Keratinocyte (primary cell): ENCODE data around the gene EXT2. TPM values are rescaled to one million over a fixed set of nuclear protein-coding genes. Genes with fewer than 3 reads are reported as not detected.

Source experiments
- DNase-seq: peaks from one replicate; pipeline ENCODE4 v3.0.0-alpha.2; 2011; ENCODE audit warnings: low read depth, missing footprints, low spot score
- FAIRE-seq: peaks from 2 replicates; lab custom pipeline; 2011; peaks lifted over from hg19 to GRCh38; lab: Jason Lieb, UNC
- H2AFZ ChIP-seq: 2 replicates; pipeline ENCODE4 v1.6.0; 2012; ENCODE audit warnings: low read length, control low read depth, inconsistent platforms; ENCODE audit not compliant: control insufficient read depth
- H3K27ac ChIP-seq: 2 replicates; pipeline ENCODE4 v1.5.1; 2011; ENCODE audit warnings: low read length; ENCODE audit not compliant: control insufficient read depth, insufficient read depth
- H3K27me3 ChIP-seq: 3 replicates; pipeline ENCODE4 v1.6.0; 2011; ENCODE audit warnings: low read length; ENCODE audit not compliant: control insufficient read depth, insufficient read depth; ENCODE audit errors: extremely low read depth
- H3K36me3 ChIP-seq, 2 experiments: 2 replicates in 1 of 2; 3 replicates in 1 of 2; pipeline ENCODE4 v1.5.1; 2011; ENCODE audit warnings: low read length in 2 of 2, mild to moderate bottlenecking in 1 of 2; ENCODE audit not compliant: control insufficient read depth in 2 of 2, insufficient read depth in 2 of 2; ENCODE audit errors: extremely low read depth in 1 of 2
- H3K4me1 ChIP-seq: 3 replicates; pipeline ENCODE4 v1.5.1; 2011; ENCODE audit warnings: low read length; ENCODE audit not compliant: control insufficient read depth, insufficient read depth; ENCODE audit errors: extremely low read depth
- H3K4me2 ChIP-seq: 3 replicates; pipeline ENCODE4 v1.6.0; 2011; ENCODE audit warnings: low read depth, low read length; ENCODE audit not compliant: control insufficient read depth, insufficient read depth; ENCODE audit errors: extremely low read depth
- H3K4me3 ChIP-seq, 3 experiments: fragments of 200-600 bp in 1 of 3; sonication (generic) in 1 of 3; 2 replicates in 2 of 3; 3 replicates in 1 of 3; pipeline ENCODE4 v1.5.1; 2011 to 2016; ENCODE audit warnings: low read length in 3 of 3, mild to moderate bottlenecking in 3 of 3, control low read depth in 2 of 3, inconsistent platforms in 1 of 3, low read depth in 1 of 3, mixed read lengths in 1 of 3, mixed run types in 1 of 3, moderate library complexity in 1 of 3; ENCODE audit not compliant: control insufficient read depth in 2 of 3, insufficient read depth in 2 of 3; ENCODE audit errors: extremely low read depth in 1 of 3
- H3K79me2 ChIP-seq: 2 replicates; pipeline ENCODE4 v1.6.0; 2012; ENCODE audit warnings: low read length; ENCODE audit not compliant: control insufficient read depth, insufficient read depth
- H3K9ac ChIP-seq: 3 replicates; pipeline ENCODE4 v1.6.0; 2011; ENCODE audit warnings: low read length; ENCODE audit not compliant: control insufficient read depth, insufficient read depth; ENCODE audit errors: extremely low read depth
- H3K9me1 ChIP-seq: 3 replicates; pipeline ENCODE4 v1.6.0; 2011; ENCODE audit warnings: low read length; ENCODE audit not compliant: control insufficient read depth, insufficient read depth; ENCODE audit errors: extremely low read depth
- H3K9me3 ChIP-seq: 2 replicates; pipeline ENCODE4 v1.5.1; 2012; ENCODE audit warnings: low read depth, low read length; ENCODE audit not compliant: control insufficient read depth
- H4K20me1 ChIP-seq: 3 replicates; pipeline ENCODE4 v1.6.0; 2011; ENCODE audit warnings: low read length; ENCODE audit not compliant: control insufficient read depth, insufficient read depth; ENCODE audit errors: extremely low read depth
- EZH2 ChIP-seq: IDR thresholded peaks from one replicate; pipeline ENCODE4 v1.6.1; 2012; ENCODE audit warnings: inconsistent platforms, mild to moderate bottlenecking, low read length, moderate library complexity
- dilution Hi-C: fragments of 300-500 bp; cut with MboI; formaldehyde crosslinking; loops from one replicate; pipeline ENCODE4 v1.7.0; 2020; ENCODE audit warnings: low sequenced_read_pairs; ENCODE audit not compliant: extremely low pct_ligation_motif_present
- polyA plus RNA-seq, 5 experiments: library from polyadenylated mRNA; depleted of rRNA in 3 of 5; stranded (reverse) in 3 of 5; stranded (forward) in 1 of 5; unstranded in 1 of 5; fragments of >200 nt; gene quantifications; 1 replicate in 1 of 5; 2 replicates in 3 of 5; 3 replicates in 1 of 5; pipeline versions ENCODE4 v1.2.1 to v1.2.3, GENCODE V29; 2011 to 2012; ENCODE audit warnings: missing spikeins in 2 of 5, low read depth in 1 of 5, low replicate concordance in 1 of 5
- TF ChIP-seq, protein P1 (sequence below), 3 experiments: IDR thresholded peaks in 1 of 3; conservative IDR thresholded peaks in 1 of 3; optimal IDR thresholded peaks in 1 of 3; 2 replicates in 2 of 3; 3 replicates in 1 of 3; pipeline versions ENCODE3 to v1.5.1; 2011; ENCODE audit warnings: low read length in 3 of 3, mild to moderate bottlenecking in 3 of 3, moderate library complexity in 2 of 3, control low read depth in 1 of 3, inconsistent platforms in 1 of 3; ENCODE audit not compliant: insufficient read depth in 2 of 3; ENCODE audit errors: extremely low read depth in 1 of 3

Gene EXT2
- polyA plus RNA-seq, 1 donor (not counting 4 experiments of a cell fraction or from before 2014, with no cell fraction given) = 148 TPM

DNA sequence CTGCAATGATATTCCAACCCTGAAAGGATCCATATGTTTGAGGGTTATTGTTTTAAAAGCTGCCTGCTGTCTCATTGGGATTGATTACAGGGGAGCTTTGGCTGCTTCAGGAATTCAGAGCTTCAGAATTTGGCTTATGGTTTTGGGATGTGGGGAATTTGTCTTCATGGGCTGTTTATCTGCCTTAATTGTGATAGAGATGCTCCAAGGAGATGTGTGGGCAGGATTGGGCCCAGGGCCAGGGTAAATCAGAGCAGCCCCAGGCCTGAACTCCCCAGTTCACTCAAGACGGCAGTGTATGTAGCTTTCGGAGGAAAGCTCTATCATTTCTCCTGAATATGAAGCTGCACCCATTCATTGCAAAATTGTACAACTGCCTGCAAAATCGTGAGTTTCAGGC lies 126.0 kb downstream of the EXT2 start:
- H3K4me2 ChIP-seq = no peak overlapping the region
- dilution Hi-C loops = no loop called here
- DNase-seq (no peak), FAIRE-seq (no peak)
- no peak overlapping the region for H3K9ac ChIP-seq
- no peak overlapping the region for H3K4me3 ChIP-seq
- H3K27ac ChIP-seq = no peak overlapping the region
- H3K79me2 ChIP-seq = no peaks in the 10 kb centered on the region
- TF ChIP-seq, protein P1, sequence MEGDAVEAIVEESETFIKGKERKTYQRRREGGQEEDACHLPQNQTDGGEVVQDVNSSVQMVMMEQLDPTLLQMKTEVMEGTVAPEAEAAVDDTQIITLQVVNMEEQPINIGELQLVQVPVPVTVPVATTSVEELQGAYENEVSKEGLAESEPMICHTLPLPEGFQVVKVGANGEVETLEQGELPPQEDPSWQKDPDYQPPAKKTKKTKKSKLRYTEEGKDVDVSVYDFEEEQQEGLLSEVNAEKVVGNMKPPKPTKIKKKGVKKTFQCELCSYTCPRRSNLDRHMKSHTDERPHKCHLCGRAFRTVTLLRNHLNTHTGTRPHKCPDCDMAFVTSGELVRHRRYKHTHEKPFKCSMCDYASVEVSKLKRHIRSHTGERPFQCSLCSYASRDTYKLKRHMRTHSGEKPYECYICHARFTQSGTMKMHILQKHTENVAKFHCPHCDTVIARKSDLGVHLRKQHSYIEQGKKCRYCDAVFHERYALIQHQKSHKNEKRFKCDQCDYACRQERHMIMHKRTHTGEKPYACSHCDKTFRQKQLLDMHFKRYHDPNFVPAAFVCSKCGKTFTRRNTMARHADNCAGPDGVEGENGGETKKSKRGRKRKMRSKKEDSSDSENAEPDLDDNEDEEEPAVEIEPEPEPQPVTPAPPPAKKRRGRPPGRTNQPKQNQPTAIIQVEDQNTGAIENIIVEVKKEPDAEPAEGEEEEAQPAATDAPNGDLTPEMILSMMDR (optimal IDR thresholded peaks at IDR 0.05 in 1 of 3, IDR thresholded peaks at IDR 0.05 in 1 of 3, conservative IDR thresholded peaks at IDR 0.05 in 1 of 3; ENCODE audit: extremely low read depth in 1 of 3, insufficient read depth in 2 of 3, low read length in 3 of 3) = no peak
- no peak for TF ChIP-seq EZH2
- peaks cover 3% of the 10 kb centered on the region for H4K20me1 ChIP-seq
- H3K4me1 ChIP-seq = peaks cover 5% of the 10 kb centered on the region
- H2AFZ ChIP-seq = no peak overlapping the region
- H3K9me3 ChIP-seq = no peaks in the 10 kb centered on the region
- H3K36me3 ChIP-seq = peaks cover under 1 to 3% of the 10 kb centered on the region in 2 experiments
- H3K27me3 ChIP-seq = no peaks in the 10 kb centered on the region
- no peaks in the 10 kb centered on the region for H3K9me1 ChIP-seq

DNA sequence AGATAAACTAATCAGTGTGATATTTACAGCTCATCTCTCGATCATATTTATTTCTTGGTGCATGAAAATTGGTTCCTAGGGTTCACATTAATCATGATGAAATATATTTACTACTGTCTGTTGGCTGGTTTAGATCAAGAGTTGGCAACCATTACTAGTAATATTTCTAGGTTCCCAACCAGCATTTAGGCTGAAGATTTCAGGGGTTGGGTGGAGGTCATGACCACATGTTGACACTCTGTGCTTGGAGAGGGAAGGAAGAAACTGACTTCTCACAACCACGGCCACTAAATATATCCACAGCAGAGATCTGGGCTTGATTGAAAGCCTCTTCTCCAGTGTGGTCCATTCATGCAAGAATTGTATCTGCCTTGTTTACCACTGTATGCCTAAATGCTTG lies 126.5 kb downstream of the EXT2 start:
- Histone ChIP-seq H2AFZ (no peak overlapping the region), H3K27ac (no peak overlapping the region), H3K36me3 (peaks cover 0 to 3% of the 10 kb centered on the region in 2 experiments), H3K4me1 (peaks cover 5% of the 10 kb centered on the region), H3K4me2 (no peak overlapping the region), H4K20me1 (peaks cover 3% of the 10 kb centered on the region), H3K9me3 (no peaks in the 10 kb centered on the region), H3K4me3 (no peak overlapping the region), H3K9ac (no peak overlapping the region), H3K27me3 (no peaks in the 10 kb centered on the region), H3K79me2 (no peaks in the 10 kb centered on the region), H3K9me1 (no peaks in the 10 kb centered on the region)
- no peak for DNase-seq
- FAIRE-seq = no peak
- no peak for TF ChIP-seq EZH2
- TF ChIP-seq, protein P1 (optimal IDR thresholded peaks at IDR 0.05 in 1 of 3, IDR thresholded peaks at IDR 0.05 in 1 of 3, conservative IDR thresholded peaks at IDR 0.05 in 1 of 3; ENCODE audit: extremely low read depth in 1 of 3, insufficient read depth in 2 of 3, low read length in 3 of 3) = no peak
- dilution Hi-C loops = no loop called here
